RWPE2 (cell line): Measurements from ENCODE around the gene AOPEP.

Experiments
- ATAC-seq: fragments of 200-7000 bp; cut with Tn5 transposase; 3 replicates; pipeline ENCODE4 v1.9.1; 2021; ENCODE audit warnings: low read depth
- DNase-seq: peaks from one replicate; pipeline ENCODE4 v3.0.0-alpha.2; 2020; ENCODE audit warnings: low spot score
- H3K27ac ChIP-seq: fragments of 450-650 bp; 2 replicates; pipeline ENCODE4 v1.5.1; 2017; ENCODE audit warnings: mild to moderate bottlenecking; ENCODE audit not compliant: poor library complexity, severe bottlenecking
- H3K27me3 ChIP-seq: fragments of 250-450 bp; sonication (Bioruptor Pico); 2 replicates; pipeline ENCODE4 v1.5.1; 2021; ENCODE audit warnings: mild to moderate bottlenecking, moderate library complexity; ENCODE audit not compliant: insufficient read depth, poor library complexity, severe bottlenecking
- H3K36me3 ChIP-seq: fragments of 250-450 bp; sonication (Bioruptor Pico); 2 replicates; pipeline ENCODE4 v1.5.1; 2020; ENCODE audit warnings: low read depth, mild to moderate bottlenecking, moderate library complexity
- H3K4me1 ChIP-seq: fragments of 250-450 bp; sonication (Bioruptor Pico); 2 replicates; pipeline ENCODE4 v1.5.1; 2021; ENCODE audit warnings: mild to moderate bottlenecking, moderate library complexity; ENCODE audit not compliant: insufficient read depth, poor library complexity, severe bottlenecking
- H3K4me3 ChIP-seq: fragments of 250-450 bp; sonication (Bioruptor Pico); 2 replicates; pipeline ENCODE4 v1.5.1; 2021; ENCODE audit warnings: mild to moderate bottlenecking, moderate library complexity; ENCODE audit not compliant: severe bottlenecking
- H3K9me3 ChIP-seq: fragments of 250-450 bp; sonication (Bioruptor Pico); 2 replicates; pipeline ENCODE4 v1.5.1; 2021; ENCODE audit warnings: mild to moderate bottlenecking, moderate library complexity; ENCODE audit not compliant: severe bottlenecking
- CTCF ChIP-seq: fragments of 450-650 bp; IDR thresholded peaks from one replicate; pipeline ENCODE4 v1.5.1; 2017; ENCODE audit warnings: mild to moderate bottlenecking, moderate library complexity; ENCODE audit not compliant: poor library complexity, severe bottlenecking

AOPEP gene

GRCh38 chr9:94921092-94921471, 194.6 kb downstream of the AOPEP start:
- Histone ChIP-seq H3K4me1 (peaks cover 65% of the 10 kb centered on the region), H3K27me3 (no peaks in the 10 kb centered on the region), H3K9me3 (no peaks in the 10 kb centered on the region), H3K36me3 (no peaks in the 10 kb centered on the region), H3K27ac (peak overlapping the region; percentile 93), H3K4me3 (no peak overlapping the region)
- no peak for TF ChIP-seq CTCF
- ATAC-seq (peak; percentile 56), DNase-seq (no peak)

DNA sequence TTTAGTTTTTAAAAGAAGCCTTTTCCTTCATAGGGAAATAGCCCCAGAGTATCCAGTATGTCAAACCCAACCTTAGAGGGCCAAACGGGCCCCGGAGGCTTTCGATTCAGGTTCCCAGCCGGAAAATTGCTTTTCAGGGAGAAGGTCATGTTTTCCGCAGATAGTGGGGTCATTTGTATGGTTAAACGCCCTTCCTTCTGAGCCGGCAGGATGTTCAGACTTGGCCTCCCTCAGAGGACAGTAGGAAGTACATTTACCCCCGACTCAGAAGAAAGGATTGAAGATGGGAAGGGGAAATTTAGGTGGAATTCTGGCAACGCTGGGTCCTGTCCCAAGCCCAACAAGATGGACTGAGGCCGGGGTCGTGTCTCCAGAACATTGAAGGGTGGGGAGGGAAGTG, 195.2 kb downstream of the AOPEP start:
- Histone ChIP-seq H3K27ac (peak overlapping the region; percentile 93), H3K4me3 (no peak overlapping the region), H3K9me3 (no peaks in the 10 kb centered on the region), H3K27me3 (no peaks in the 10 kb centered on the region), H3K36me3 (no peaks in the 10 kb centered on the region), H3K4me1 (peaks cover 60% of the 10 kb centered on the region)
- no peak for ATAC-seq
- DNase-seq = no peak
- TF ChIP-seq CTCF = no peak

DNA sequence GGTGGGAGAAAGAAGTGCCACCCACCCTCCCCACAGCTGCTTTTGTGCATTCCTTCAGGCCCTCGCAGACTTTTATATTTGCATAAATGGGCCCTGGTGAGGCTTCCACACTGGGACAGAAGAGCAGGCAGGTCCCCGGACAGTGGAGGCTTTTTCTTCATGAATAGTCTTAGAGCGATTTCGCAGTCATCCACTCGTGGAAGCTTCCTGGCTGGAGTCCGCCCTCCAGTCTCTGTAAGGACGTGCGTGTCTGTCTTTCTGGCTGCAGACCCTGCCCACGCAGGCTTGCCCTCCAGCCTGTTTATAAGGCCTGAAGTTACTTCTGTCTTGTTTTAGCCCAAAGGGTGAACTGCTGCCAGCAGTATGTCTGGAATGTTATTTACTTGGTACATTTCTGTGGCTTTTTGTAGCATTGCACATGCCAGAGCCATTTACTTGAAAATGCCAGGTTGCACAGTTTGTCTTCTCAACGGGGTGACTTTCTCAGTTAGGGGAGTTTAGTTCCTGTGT, 195.7 kb downstream of the AOPEP start:
- H3K9me3 ChIP-seq = no peaks in the 10 kb centered on the region
- H3K4me3 ChIP-seq = no peak overlapping the region
- ATAC-seq (peak; percentile 76), DNase-seq (no peak)
- peak overlapping the region; percentile 93 for H3K27ac ChIP-seq
- no peak for TF ChIP-seq CTCF
- H3K27me3 ChIP-seq = no peaks in the 10 kb centered on the region
- H3K36me3 ChIP-seq = no peaks in the 10 kb centered on the region
- peaks cover 55% of the 10 kb centered on the region for H3K4me1 ChIP-seq

DNA sequence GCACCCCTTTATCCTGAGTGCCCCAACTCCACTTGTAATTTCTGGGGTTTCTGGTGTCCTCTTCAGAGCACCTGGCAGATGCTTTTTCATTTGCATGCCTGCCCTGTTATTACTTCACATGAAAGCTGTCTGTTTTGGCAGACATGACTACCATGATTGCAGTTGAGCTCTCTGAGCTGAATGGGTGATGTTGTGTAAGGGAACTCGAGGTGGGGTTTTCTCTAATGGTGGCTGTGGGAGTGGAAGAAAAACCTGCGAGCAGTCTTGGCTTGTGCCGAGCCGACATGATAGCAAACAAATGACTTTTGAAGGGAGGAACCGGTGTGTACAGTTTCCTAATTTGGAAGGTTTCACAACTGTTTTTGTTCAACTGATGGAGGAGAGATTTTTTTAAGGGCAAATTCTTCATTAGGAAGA, 196.2 kb downstream of the AOPEP start:
- no peak for TF ChIP-seq CTCF
- ATAC-seq = peak; percentile 25; the same call in 2 of the 3 replicates
- Histone ChIP-seq H3K4me3 (no peak overlapping the region), H3K36me3 (no peaks in the 10 kb centered on the region), H3K4me1 (peaks cover 54% of the 10 kb centered on the region), H3K9me3 (no peaks in the 10 kb centered on the region), H3K27ac (peak overlapping the region; percentile 93), H3K27me3 (no peaks in the 10 kb centered on the region)
- DNase-seq = no peak

DNA sequence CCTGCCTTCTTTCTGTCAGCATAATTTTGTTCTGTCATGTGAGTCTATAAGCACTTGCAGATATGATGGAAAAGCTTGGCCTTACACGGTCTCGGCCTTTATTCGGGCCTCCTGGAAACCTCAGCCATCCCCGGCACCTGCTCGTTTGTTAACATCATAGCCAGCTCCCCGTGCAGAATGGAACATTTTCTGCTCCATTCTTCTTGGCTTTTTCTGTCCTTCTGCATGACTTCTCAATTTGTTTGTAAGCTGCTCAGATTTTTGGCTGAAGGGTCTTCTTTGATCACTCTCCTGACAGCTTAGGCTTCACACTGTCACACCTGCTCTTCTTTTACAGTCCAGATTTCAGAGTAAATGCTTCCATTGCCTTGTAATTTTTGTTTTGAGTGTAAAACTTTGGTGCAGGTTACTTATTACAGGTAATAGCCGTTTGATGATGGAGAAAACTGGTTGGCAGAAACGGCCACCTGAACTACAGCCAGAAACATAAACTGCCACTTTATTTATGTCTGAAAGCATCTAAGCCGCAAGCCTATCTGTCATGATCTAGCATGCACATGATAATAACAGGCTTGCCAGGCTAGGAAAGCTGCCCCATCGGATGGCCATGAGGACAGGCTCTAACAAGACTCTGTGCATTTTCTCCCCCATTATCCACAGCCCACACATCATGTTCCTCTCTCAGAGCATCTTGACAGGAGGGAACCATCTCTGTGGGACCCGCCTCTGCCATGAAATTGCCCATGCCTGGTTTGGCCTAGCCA, 197.0 kb downstream of the AOPEP start:
- peaks cover 55% of the 10 kb centered on the region for H3K4me1 ChIP-seq
- TF ChIP-seq CTCF = no peak
- no peaks in the 10 kb centered on the region for H3K27me3 ChIP-seq
- no peaks in the 10 kb centered on the region for H3K9me3 ChIP-seq
- H3K4me3 ChIP-seq = no peak overlapping the region
- DNase-seq = no peak
- H3K36me3 ChIP-seq = no peaks in the 10 kb centered on the region
- no peak for ATAC-seq
- H3K27ac ChIP-seq = peak overlapping the region; percentile 93
